Adrenal gland (tissue), 12 donors: ENCODE data around the gene CDC25B. TPM values are rescaled to one million over a fixed set of nuclear protein-coding genes. Genes with fewer than 3 reads are reported as not detected.

Experiments
- DNase-seq, 7 donors: peaks; one replicate each; pipeline ENCODE4 v3.0.0-alpha.2; 2019 to 2020
- H3K27ac ChIP-seq, 5 donors: fragments of 200-600 bp; sonication (generic) in 4 of 5; 1 replicate in 3 of 5; 2 replicates in 2 of 5; pipeline versions ENCODE4 v1.5.1 to v1.8.0; 2016 to 2020; ENCODE audit warnings: mild to moderate bottlenecking in 1 of 5
- H3K27me3 ChIP-seq: fragments of 200-600 bp; 2 replicates; pipeline ENCODE4 v1.8.0; 2021
- H3K36me3 ChIP-seq, 2 donors: fragments of 200-600 bp; replicated peaks in 1 of 2; 1 replicate in 1 of 2; 2 replicates in 1 of 2; pipeline versions ENCODE4 v1.5.1 to v1.8.0; 2018 to 2022
- H3K4me1 ChIP-seq, 2 donors: fragments of 200-600 bp; replicated peaks in 1 of 2; 1 replicate in 1 of 2; 2 replicates in 1 of 2; pipeline versions ENCODE4 v1.5.1 to v1.8.0; 2018 to 2021
- H3K4me3 ChIP-seq, 4 donors: fragments of 200-600 bp; sonication (generic) in 3 of 4; one replicate each; pipeline ENCODE4 v1.5.1; 2016 to 2018
- H3K9me3 ChIP-seq, 3 donors: fragments of 200-600 bp; sonication (generic) in 1 of 3; replicated peaks in 1 of 3; 1 replicate in 2 of 3; 2 replicates in 1 of 3; pipeline versions ENCODE4 v1.5.1 to v1.8.0; 2016 to 2021
- CTCF ChIP-seq, 6 experiments: fragments of 450-650 bp in 4 of 6; fragments of 200-600 bp in 2 of 6; sonication (generic) in 1 of 6; IDR thresholded peaks; 1 replicate in 5 of 6; 2 replicates in 1 of 6; pipeline versions ENCODE4 v1.5.1 to v1.8.0; 2016 to 2021; ENCODE audit warnings: antibody characterized with exemption in 6 of 6, mild to moderate bottlenecking in 2 of 6, moderate library complexity in 1 of 6
- POLR2A ChIP-seq, 2 donors: fragments of 450-650 bp; IDR thresholded peaks; one replicate each; pipeline ENCODE4 v1.6.1; 2017; ENCODE audit warnings: antibody characterized with exemption in 2 of 2, mild to moderate bottlenecking in 2 of 2, moderate library complexity in 1 of 2
- WGBS, 4 donors: extraction: QIAGEN DNeasy Blood & Tissue Kit in 2 of 4; methylation state at CpG; one replicate each; pipeline versions ENCODE4 v1.1.5 to v1.1.7; 2013 to 2017; 5-methylcytosine and 5-hydroxymethylcytosine counted together
- intact Hi-C, 2 donors: fragments of 100-400 bp; cut with DNase I; formaldehyde crosslinking; loops; one replicate each; pipeline versions ENCODE4 v1.14.1 to v1.15.0; 2022 to 2023
- polyA plus RNA-seq, 3 donors: library from polyadenylated mRNA; stranded (reverse); fragments of 200-250 nt in 2 of 3; fragments of 350-450 nt in 1 of 3; fragmentation: Illumina TruSeq in 1 of 3; extraction: RNeasy Lipid Tissue Mini Kit (QIAGEN cat#74804) in 1 of 3; gene quantifications; one replicate each; pipeline ENCODE4 v1.2.3, GENCODE V29; 2013 to 2014
- total RNA-seq, 9 donors: library from RNA; depleted of rRNA in 4 of 9; stranded (reverse); fragments of >200 nt in 4 of 9; fragments of 120-200 nt in 1 of 9; fragmentation: NEBNext Ultra II Directional in 1 of 9; extraction: Animal tissue kit (Norgen Biotek cat#: 25700) in 1 of 9; gene quantifications; one replicate each; pipeline versions ENCODE4 v1.1.0 to v1.2.4, GENCODE V29; 2013 to 2023
- donor health status: healthy with polysubstance abuse.
- donor health status: Bipolar disorder and iron deficiency.
- donor health status: DM: yes; HTN: yes; CAD: no.
- donor health status: DM: no; HTN: no; CAD: no.
- donor health status: DM: no; HTN: no; CAD: no.
- donor health status: DM: yes; HTN: yes; CAD: no.

Gene CDC25B
- total and polyA plus RNA-seq, 12 donors: 5.5 to 61.7 (median 14.7) TPM

GRCh38 chr20:3820048-3820900 is 24.2 kb downstream of the CDC25B start, which contains the start of gene AP5S1:
Gene AP5S1, plus strand, starts transcription at chr20:3820547. Its CDS starts 1,571 bp downstream, at chr20:3822118.
- WGBS, 4 donors: 0 to 1% (median 0%) methylated on average over 29 to 96 of the region's 96 CpGs
- intact Hi-C loops: no loop called here

GRCh38 chr20:3820901-3821727 is 25.0 kb downstream of the CDC25B start:
- peak overlapping the region in 3 of 4 donors; percentile 43 to 92 (median 81) for H3K4me3 ChIP-seq
- peaks cover 0 to 34% of the 10 kb centered on the region in 2 donors for H3K36me3 ChIP-seq
- no peaks in the 10 kb centered on the region for H3K9me3 ChIP-seq
- TF ChIP-seq CTCF (IDR thresholded peaks at IDR 0.05) (no peak), POLR2A (IDR thresholded peaks at IDR 0.05) (no peak)
- DNase-seq: peak in 1 of 7 donors; percentile 44
- H3K4me1 ChIP-seq: peaks cover 4 to 18% of the 10 kb centered on the region in 2 donors
- H3K27me3 ChIP-seq: no peaks in the 10 kb centered on the region
- peak overlapping the region; percentile 82 to 100 (median 99) for H3K27ac ChIP-seq
- intact Hi-C loops: no loop called here
- 32 to 38% (median 36%) methylated on average over 20 of the region's 20 CpGs for WGBS, 4 donors

More at GRCh38 chr20:3820048-3820900, 24.2 kb downstream of the CDC25B start, which contains the start of gene AP5S1:
- peak; percentile 97 to 99 (median 98) for DNase-seq
- Histone ChIP-seq H3K4me3 (peak within 1 kb of the TSS; percentile 43 to 92 (median 86)), H3K4me1 (peaks cover 4 to 18% of the 10 kb centered on the region in 2 donors), H3K27ac (peak within 1 kb of the TSS; percentile 82 to 100 (median 99)), H3K9me3 (no peaks in the 10 kb centered on the region), H3K36me3 (peaks cover 0 to 30% of the 10 kb centered on the region in 2 donors), H3K27me3 (no peaks in the 10 kb centered on the region)
- peak; percentile 85 to 100 (median 98) for TF ChIP-seq CTCF (IDR thresholded peaks at IDR 0.05)
- peak in 1 of 2 donors; percentile 59 for TF ChIP-seq POLR2A (IDR thresholded peaks at IDR 0.05)

GRCh38 chr20:3821996-3822395 is 25.9 kb downstream of the CDC25B start:
- Histone ChIP-seq H3K27me3 (no peaks in the 10 kb centered on the region), H3K4me1 (peaks cover 4 to 18% of the 10 kb centered on the region in 2 donors), H3K4me3 (no peak overlapping the region), H3K9me3 (no peaks in the 10 kb centered on the region), H3K36me3 (peaks cover 0 to 34% of the 10 kb centered on the region in 2 donors), H3K27ac (no peak overlapping the region)
- TF ChIP-seq POLR2A (IDR thresholded peaks at IDR 0.05): no peak
- TF ChIP-seq CTCF (IDR thresholded peaks at IDR 0.05): no peak
- no peak for DNase-seq
- WGBS, 4 donors: 91 to 93% (median 91%) methylated on average over 14 of the region's 14 CpGs
- intact Hi-C loops: no loop called here

GRCh38 chr20:3823881-3824280 is 27.8 kb downstream of the CDC25B start:
- no peak for DNase-seq
- TF ChIP-seq POLR2A (IDR thresholded peaks at IDR 0.05) (no peak), CTCF (IDR thresholded peaks at IDR 0.05) (no peak)
- intact Hi-C loops: no loop called here
- Histone ChIP-seq H3K4me3 (no peak overlapping the region), H3K36me3 (peaks cover 0 to 41% of the 10 kb centered on the region in 2 donors), H3K27ac (no peak overlapping the region), H3K9me3 (no peaks in the 10 kb centered on the region), H3K27me3 (no peaks in the 10 kb centered on the region), H3K4me1 (peaks cover 4 to 13% of the 10 kb centered on the region in 2 donors)
- WGBS, 4 donors: 88 to 96% (median 92%) methylated on average over 5 to 20 of the region's 20 CpGs
